ENCODE measurements around the gene CWC25. TPM values are rescaled to one million over a fixed set of nuclear protein-coding genes. Genes with fewer than 3 reads are reported as not detected.

Gene CWC25
- total and polyA plus RNA-seq, 9 of the 15 experiments (the other 6 are each of a cell fraction or from before 2014, with no cell fraction given) = 16.5 to 27.4 (median 23.0) TPM

- CTCF ChIA-PET (ENCODE audit: low intra/inter-chr PET ratio) = no interaction called here
- peaks cover 10% of the 10 kb centered on the region; the same call in 1 of the 2 replicates for H4K20me1 ChIP-seq (replicated peaks; ENCODE audit: control insufficient read depth, insufficient read depth, low read length)
- H3K4me1 ChIP-seq (replicated peaks in 1 of 2; ENCODE audit: control insufficient read depth in 2 of 2, insufficient read depth in 2 of 2, low read length in 2 of 2) = peaks cover 20% of the 10 kb centered on the region in 2 experiments
- 31% methylated on average over 14 of the region's 14 CpGs for WGBS (ENCODE audit: insufficient coverage, low coverage, missing lambda C conversion rate)
- no peaks in the 10 kb centered on the region for H3K27me3 ChIP-seq (ENCODE audit: control insufficient read depth in 2 of 2, insufficient read depth in 2 of 2, low read length in 2 of 2)
- peak overlapping the region; percentile 90 for H2AFZ ChIP-seq (ENCODE audit: low read depth, low read length)
- H3K36me3 ChIP-seq (ENCODE audit: control insufficient read depth, insufficient read depth, low read length) = peaks cover 58% of the 10 kb centered on the region
- no peak for ATAC-seq
- FAIRE-seq = no peak
- no peak for DNase-seq (ENCODE audit: extremely low read depth in 1 of 4, low spot score in 3 of 4)
- BruUV-seq (replicated peaks) = TSS peak; percentile 49
- H3K4me3 ChIP-seq = peak overlapping the region; percentile 87
- H3K79me2 ChIP-seq (ENCODE audit: control insufficient read depth, insufficient read depth, low read length) = peaks cover 35% of the 10 kb centered on the region
- H3K9me1 ChIP-seq (ENCODE audit: control insufficient read depth, insufficient read depth, low read length) = no peaks in the 10 kb centered on the region
- in situ Hi-C loops (cut with MboI) = no loop called here
- no peaks in the 10 kb centered on the region for H3K9me3 ChIP-seq (replicated peaks; ENCODE audit: control insufficient read depth, insufficient read depth, low read depth, low read length)
- intact Hi-C loops (cut with micrococcal nuclease) = no loop called here
- H3K27ac ChIP-seq (ENCODE audit: extremely low read depth, low read depth, low read length) = peak overlapping the region; percentile 98
- POLR2A ChIA-PET = interaction anchor here (1.5 to 2.9 kb wide), 2 partner anchors 48 to 53 kb away, joined by 4 to 10 read pairs; partner anchors contain the start of gene RPL23
- peak overlapping the region; percentile 93 to 96 for H3K9ac ChIP-seq (ENCODE audit: insufficient read depth in 1 of 2, low read depth in 2 of 2, low read length in 2 of 2)
- peak overlapping the region; percentile 81 for H3K4me2 ChIP-seq (ENCODE audit: insufficient read depth, low read length)
- TF ChIP-seq E4F1 (CRISPR knock-in tag; IDR thresholded peaks at IDR 0.05; ENCODE audit: borderline replicate concordance) (no peak), NR3C1 (CRISPR knock-in tag; IDR thresholded peaks at IDR 0.05) (no peak), POLR2AphosphoS2 (IDR thresholded peaks at IDR 0.05; ENCODE audit: low read length) (0 out of 2 replicates have a peak, but pooled peaks have one; percentile 4), RNF219 (CRISPR knock-in tag; IDR thresholded peaks at IDR 0.05) (no peak), PREB (CRISPR knock-in tag; IDR thresholded peaks at IDR 0.05) (0 out of 2 replicates have a peak, but pooled peaks have one; percentile 86), MEF2D (tag; conservative IDR thresholded peaks at IDR 0.05; ENCODE audit: low read depth) (no peak), NFE2 (IDR thresholded peaks at IDR 0.05; ENCODE audit: low read depth) (no peak), E2F8 (IDR thresholded peaks at IDR 0.05; ENCODE audit: low read depth, partially characterized antibody) (no peak), SRSF3 (IDR thresholded peaks at IDR 0.05; ENCODE audit: insufficient read depth, low read length) (no peak), ZNF589 (CRISPR knock-in tag; IDR thresholded peaks at IDR 0.05; ENCODE audit: low read depth) (0 out of 2 replicates have a peak, but pooled peaks have one; percentile 9)
Observed at GRCh38 chr17:38800237-38800760, 24.8 kb downstream of the CWC25 start.

Measured in K562 (cell line).